GM23248 (cell line): ENCODE results near the gene CLIP2.

ENCODE experiments used
- EZH2 ChIP-seq: fragments of 200-600 bp; sonication (generic); IDR thresholded peaks from 2 replicates; pipeline ENCODE4 v1.6.1; 2018; ENCODE audit warnings: antibody characterized with exemption, mild to moderate bottlenecking; ENCODE audit not compliant: insufficient read depth, poor library complexity, severe bottlenecking
- EZH2phosphoT487 ChIP-seq: fragments of 200-600 bp; sonication (generic); IDR thresholded peaks from 2 replicates; pipeline ENCODE4 v1.6.1; 2018; ENCODE audit warnings: antibody characterized with exemption, moderate library complexity, mild to moderate bottlenecking, low read depth; ENCODE audit not compliant: insufficient read depth

DNA sequence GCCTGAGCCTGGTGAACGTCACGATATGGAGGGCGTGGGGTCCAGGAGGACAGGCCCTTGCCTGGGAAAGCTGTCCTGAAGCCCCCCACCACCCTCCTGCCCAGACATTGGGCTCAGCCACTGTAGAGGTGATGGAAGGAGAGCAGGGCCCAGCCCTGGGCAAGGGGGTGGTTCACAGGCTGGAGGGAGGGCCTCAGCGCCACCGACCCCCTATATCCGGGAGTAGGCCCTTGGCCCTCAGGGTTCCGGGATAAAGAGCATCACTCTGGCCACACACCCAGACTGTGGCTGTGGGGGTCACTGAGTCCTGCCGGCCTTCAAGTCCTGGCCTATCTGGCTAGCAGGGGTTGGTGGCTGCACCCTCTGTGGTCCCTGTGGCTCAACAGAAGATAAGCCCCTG is 109.2 kb downstream of the CLIP2 start:
- no peak for TF ChIP-seq EZH2
- TF ChIP-seq EZH2phosphoT487 = no peak
